Measurements from ENCODE around the gene BTG2. TPM values are rescaled to one million over a fixed set of nuclear protein-coding genes. Genes with fewer than 3 reads are reported as not detected.

Gene BTG2
- total RNA-seq, 1 experiment from 2014 or later: 2.2 TPM

DNA sequence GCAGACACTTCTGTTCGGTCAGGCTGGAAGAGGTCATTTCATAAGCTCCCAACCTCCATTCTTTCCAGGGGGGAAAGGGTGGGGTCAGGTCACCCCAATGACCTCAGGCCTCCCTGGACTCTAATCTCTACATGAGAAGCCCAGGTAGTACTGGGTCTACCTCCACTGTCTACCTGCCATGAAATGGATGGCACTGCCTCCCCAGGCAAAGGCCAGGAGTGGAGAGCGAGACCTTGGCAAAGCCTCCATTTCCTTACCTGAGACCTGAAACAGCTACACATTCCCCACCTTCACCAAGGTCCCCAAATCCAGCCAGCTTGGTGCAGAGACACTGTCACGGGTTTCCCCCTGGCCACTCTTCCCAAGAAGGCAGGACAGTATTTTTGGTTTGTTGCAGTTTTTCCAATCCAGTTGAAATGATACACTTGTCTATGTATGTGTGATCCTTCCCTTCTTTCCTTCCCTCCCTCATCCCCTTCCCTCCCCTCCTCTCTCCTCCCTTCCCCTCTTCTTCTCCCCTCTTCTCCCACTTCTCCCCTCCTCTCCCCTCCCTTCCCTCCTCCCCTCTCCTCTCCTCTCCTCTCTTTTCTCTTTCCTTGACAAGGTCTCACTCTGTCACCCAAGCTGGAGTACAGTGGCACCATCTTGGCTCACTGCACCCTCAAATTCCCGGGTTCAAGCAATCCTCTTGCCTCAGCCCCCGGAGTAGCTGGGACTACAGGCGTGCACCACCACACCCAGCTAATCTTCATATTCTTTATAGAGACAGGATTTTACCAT is 16.1 kb downstream of the BTG2 start:
- POLR2A ChIA-PET (ENCODE audit: unreplicated experiment): no interaction called here

DNA sequence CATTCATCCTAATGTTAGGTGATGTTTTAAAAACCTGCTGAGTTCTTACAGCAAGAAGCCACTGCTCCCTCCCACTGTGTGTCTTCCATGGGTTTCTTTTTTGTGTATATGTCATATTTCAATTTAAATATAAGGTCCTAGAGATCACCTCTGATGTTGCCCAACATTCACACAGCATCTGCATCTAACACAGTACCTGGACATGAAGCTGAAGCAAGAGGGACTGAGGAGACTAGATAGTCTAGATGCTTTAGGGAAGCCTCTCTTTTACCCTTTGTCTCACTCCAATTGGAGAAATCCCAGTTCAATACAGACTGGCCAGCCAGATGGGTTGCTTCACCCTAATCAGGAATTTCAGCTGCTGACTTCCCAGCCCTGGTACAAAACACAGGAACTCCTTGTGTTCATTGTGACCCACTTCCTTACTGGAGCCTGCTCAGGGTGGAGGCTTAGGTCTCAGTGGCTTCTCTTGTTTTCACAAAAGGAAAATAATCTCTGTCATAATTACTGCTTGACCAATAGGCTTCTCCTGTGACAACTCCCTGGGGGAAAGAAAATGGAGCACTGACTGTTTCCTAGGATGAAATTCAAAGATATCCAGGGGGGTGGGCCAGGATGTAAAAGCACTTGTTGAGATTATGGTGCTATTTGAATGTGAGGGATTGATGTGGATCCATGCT is 17.3 kb downstream of the BTG2 start:
- POLR2A ChIA-PET (ENCODE audit: unreplicated experiment): no interaction called here
- CTCF ChIA-PET: no interaction called here
- Histone ChIP-seq H3K79me2 (ENCODE audit: low read length) (no peaks in the 10 kb centered on the region), H3K4me1 (ENCODE audit: insufficient read depth, low read length) (peaks cover 5% of the 10 kb centered on the region; the same call in 1 of the 2 replicates), H3K36me3 (ENCODE audit: low read depth, low read length) (no peaks in the 10 kb centered on the region), H3K27me3 (ENCODE audit: low read length) (peaks cover 28% of the 10 kb centered on the region), H3K9me3 (ENCODE audit: low read length) (no peaks in the 10 kb centered on the region), H3K4me3 (ENCODE audit: low read length) (no peak overlapping the region), H3K9ac (ENCODE audit: low read length) (no peak overlapping the region), H4K20me1 (ENCODE audit: low read length) (no peaks in the 10 kb centered on the region), H3F3A (ENCODE audit: low read length, unreplicated experiment) (no peaks in the 10 kb centered on the region), H3K9me2 (replicated peaks; ENCODE audit: low read length) (no peaks in the 10 kb centered on the region), H3K4me2 (ENCODE audit: low read length) (no peak overlapping the region), H2AFZ (ENCODE audit: low read length) (no peak overlapping the region), H3K27ac (ENCODE audit: low read length) (no peak overlapping the region)
- ATAC-seq (no peak), DNase-seq (no peak)
- BruUV-seq (replicated peaks): no TSS peak
- TF ChIP-seq EZH2phosphoT487 (IDR thresholded peaks at IDR 0.05; ENCODE audit: borderline replicate concordance, low read length) (no peak), EZH2 (IDR thresholded peaks at IDR 0.05; ENCODE audit: low read length, unreplicated experiment) (no peak)
- TF ChIP-seq, protein P1, sequence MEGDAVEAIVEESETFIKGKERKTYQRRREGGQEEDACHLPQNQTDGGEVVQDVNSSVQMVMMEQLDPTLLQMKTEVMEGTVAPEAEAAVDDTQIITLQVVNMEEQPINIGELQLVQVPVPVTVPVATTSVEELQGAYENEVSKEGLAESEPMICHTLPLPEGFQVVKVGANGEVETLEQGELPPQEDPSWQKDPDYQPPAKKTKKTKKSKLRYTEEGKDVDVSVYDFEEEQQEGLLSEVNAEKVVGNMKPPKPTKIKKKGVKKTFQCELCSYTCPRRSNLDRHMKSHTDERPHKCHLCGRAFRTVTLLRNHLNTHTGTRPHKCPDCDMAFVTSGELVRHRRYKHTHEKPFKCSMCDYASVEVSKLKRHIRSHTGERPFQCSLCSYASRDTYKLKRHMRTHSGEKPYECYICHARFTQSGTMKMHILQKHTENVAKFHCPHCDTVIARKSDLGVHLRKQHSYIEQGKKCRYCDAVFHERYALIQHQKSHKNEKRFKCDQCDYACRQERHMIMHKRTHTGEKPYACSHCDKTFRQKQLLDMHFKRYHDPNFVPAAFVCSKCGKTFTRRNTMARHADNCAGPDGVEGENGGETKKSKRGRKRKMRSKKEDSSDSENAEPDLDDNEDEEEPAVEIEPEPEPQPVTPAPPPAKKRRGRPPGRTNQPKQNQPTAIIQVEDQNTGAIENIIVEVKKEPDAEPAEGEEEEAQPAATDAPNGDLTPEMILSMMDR (conservative IDR thresholded peaks at IDR 0.05; ENCODE audit: low read depth, low read length): no peak
- intact Hi-C loops (cut with micrococcal nuclease): no loop called here

More for the DNA sequence above, 16.1 kb downstream of the BTG2 start:
- no peak overlapping the region for H3K4me3 ChIP-seq (ENCODE audit: low read length)
- TF ChIP-seq EZH2 (IDR thresholded peaks at IDR 0.05; ENCODE audit: low read length, unreplicated experiment) (no peak), EZH2phosphoT487 (IDR thresholded peaks at IDR 0.05; ENCODE audit: borderline replicate concordance, low read length) (no peak)
- TF ChIP-seq, protein P1 (conservative IDR thresholded peaks at IDR 0.05; ENCODE audit: low read depth, low read length): no peak
- H3F3A ChIP-seq (ENCODE audit: low read length, unreplicated experiment): no peaks in the 10 kb centered on the region
- no peaks in the 10 kb centered on the region for H3K4me1 ChIP-seq (ENCODE audit: insufficient read depth, low read length)
- no peaks in the 10 kb centered on the region for H3K79me2 ChIP-seq (ENCODE audit: low read length)
- H4K20me1 ChIP-seq (ENCODE audit: low read length): no peaks in the 10 kb centered on the region
- H2AFZ ChIP-seq (ENCODE audit: low read length): no peak overlapping the region
- CTCF ChIA-PET: no interaction called here
- H3K27ac ChIP-seq (ENCODE audit: low read length): no peak overlapping the region
- ATAC-seq: no peak
- no peak overlapping the region for H3K9ac ChIP-seq (ENCODE audit: low read length)
- peaks cover 36% of the 10 kb centered on the region for H3K27me3 ChIP-seq (ENCODE audit: low read length)
- H3K4me2 ChIP-seq (ENCODE audit: low read length): no peak overlapping the region
- no peaks in the 10 kb centered on the region for H3K9me2 ChIP-seq (replicated peaks; ENCODE audit: low read length)
- no peak for DNase-seq
- BruUV-seq (replicated peaks): no TSS peak
- H3K9me3 ChIP-seq (ENCODE audit: low read length): no peaks in the 10 kb centered on the region
- intact Hi-C loops (cut with micrococcal nuclease): no loop called here
- no peaks in the 10 kb centered on the region for H3K36me3 ChIP-seq (ENCODE audit: low read depth, low read length)

DNA sequence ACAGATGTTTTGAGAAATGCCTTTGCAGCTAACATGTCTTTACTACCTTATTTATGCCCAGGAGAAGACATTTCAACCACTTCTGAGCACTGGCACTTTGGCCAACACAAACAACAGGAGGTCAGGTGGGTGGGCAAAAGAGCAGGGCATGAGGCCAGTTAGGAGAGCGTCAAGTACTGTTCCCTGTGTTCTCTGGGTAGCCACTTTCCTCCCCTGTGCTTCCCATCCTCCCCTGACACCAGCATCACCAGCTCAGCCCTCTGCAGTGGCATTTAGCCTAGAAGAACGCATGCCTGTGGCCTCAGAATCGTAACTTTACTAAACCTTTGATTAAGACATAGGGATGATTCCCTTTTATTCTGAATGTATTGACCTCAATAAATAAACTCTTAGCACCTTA is 18.3 kb downstream of the BTG2 start:
- Histone ChIP-seq H3F3A (ENCODE audit: low read length, unreplicated experiment) (no peaks in the 10 kb centered on the region), H3K4me3 (ENCODE audit: low read length) (no peak overlapping the region), H3K4me1 (ENCODE audit: insufficient read depth, low read length) (peaks cover 14% of the 10 kb centered on the region; the same call in 1 of the 2 replicates), H3K79me2 (ENCODE audit: low read length) (no peaks in the 10 kb centered on the region), H2AFZ (ENCODE audit: low read length) (no peak overlapping the region), H4K20me1 (ENCODE audit: low read length) (no peaks in the 10 kb centered on the region), H3K9me3 (ENCODE audit: low read length) (no peaks in the 10 kb centered on the region), H3K4me2 (ENCODE audit: low read length) (no peak overlapping the region), H3K27ac (ENCODE audit: low read length) (no peak overlapping the region), H3K9ac (ENCODE audit: low read length) (no peak overlapping the region), H3K9me2 (replicated peaks; ENCODE audit: low read length) (no peaks in the 10 kb centered on the region), H3K27me3 (ENCODE audit: low read length) (peaks cover 22% of the 10 kb centered on the region; the same call in 1 of the 2 replicates), H3K36me3 (ENCODE audit: low read depth, low read length) (no peaks in the 10 kb centered on the region)
- TF ChIP-seq, protein P1 (conservative IDR thresholded peaks at IDR 0.05; ENCODE audit: low read depth, low read length): no peak
- TF ChIP-seq EZH2phosphoT487 (IDR thresholded peaks at IDR 0.05; ENCODE audit: borderline replicate concordance, low read length): no peak
- TF ChIP-seq EZH2 (IDR thresholded peaks at IDR 0.05; ENCODE audit: low read length, unreplicated experiment): no peak
- DNase-seq (no peak), ATAC-seq (no peak)
- no TSS peak for BruUV-seq (replicated peaks)
- intact Hi-C loops (cut with micrococcal nuclease): no loop called here
- ChIA-PET POLR2A (ENCODE audit: unreplicated experiment) (no interaction called here), CTCF (interaction anchor here (0.6 kb wide), 1 partner anchor 36 kb away, joined by 3 read pairs; no protein-coding TSS in a partner anchor)

All from PC-3 (cell line).